ENCODE measurements around the gene TLL2.

DNA sequence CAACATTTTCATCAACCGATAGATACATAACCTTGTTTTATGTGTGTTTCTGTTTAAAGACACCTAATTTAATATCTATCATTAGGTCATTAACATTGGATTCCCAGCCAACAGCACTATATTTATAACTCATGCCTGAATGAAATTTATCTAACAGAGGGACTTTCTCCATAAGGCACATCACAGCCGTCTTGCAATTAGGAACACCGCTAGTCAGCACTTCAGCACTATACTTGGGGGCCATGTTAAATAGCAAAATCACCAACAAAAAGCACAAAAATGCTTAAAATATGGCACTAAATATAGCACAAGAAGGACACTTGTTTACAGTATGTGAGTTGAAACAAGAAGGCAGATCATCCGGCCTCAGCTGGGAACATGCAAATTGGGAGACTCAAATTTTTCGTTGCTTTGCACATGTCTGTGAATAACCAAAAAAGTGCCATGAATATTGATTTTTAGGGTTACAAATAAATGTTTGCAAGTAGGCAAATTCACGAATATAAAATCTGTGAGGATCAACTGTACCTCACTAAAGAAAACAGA, 51.0 kb downstream of the TLL2 start:
- TF ChIP-seq, protein P1, sequence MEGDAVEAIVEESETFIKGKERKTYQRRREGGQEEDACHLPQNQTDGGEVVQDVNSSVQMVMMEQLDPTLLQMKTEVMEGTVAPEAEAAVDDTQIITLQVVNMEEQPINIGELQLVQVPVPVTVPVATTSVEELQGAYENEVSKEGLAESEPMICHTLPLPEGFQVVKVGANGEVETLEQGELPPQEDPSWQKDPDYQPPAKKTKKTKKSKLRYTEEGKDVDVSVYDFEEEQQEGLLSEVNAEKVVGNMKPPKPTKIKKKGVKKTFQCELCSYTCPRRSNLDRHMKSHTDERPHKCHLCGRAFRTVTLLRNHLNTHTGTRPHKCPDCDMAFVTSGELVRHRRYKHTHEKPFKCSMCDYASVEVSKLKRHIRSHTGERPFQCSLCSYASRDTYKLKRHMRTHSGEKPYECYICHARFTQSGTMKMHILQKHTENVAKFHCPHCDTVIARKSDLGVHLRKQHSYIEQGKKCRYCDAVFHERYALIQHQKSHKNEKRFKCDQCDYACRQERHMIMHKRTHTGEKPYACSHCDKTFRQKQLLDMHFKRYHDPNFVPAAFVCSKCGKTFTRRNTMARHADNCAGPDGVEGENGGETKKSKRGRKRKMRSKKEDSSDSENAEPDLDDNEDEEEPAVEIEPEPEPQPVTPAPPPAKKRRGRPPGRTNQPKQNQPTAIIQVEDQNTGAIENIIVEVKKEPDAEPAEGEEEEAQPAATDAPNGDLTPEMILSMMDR (IDR thresholded peaks at IDR 0.05), result no peak
- TF ChIP-seq POLR2A (IDR thresholded peaks at IDR 0.05), result no peak
